Activated T-helper 2 cell treated with anti-CD3 and anti-CD28 coated beads, Interferon-gamma antibody, Interleukin-2, Interleukin-4, amounts not matched to agents 10 μg/mL and 5 μg/mL and 100 μg/mL, durations not matched to agents 14 hours and 24 hours and 36 hours (primary cell): ENCODE measurements around the gene PCSK1N. TPM values are rescaled to one million over a fixed set of nuclear protein-coding genes. Genes with fewer than 3 reads are reported as not detected.

Experiments used
- DNase-seq: peaks from one replicate; pipeline ENCODE4 v3.0.0; 2021; ENCODE audit warnings: low spot score
- H3K27ac Mint-ChIP-seq: one replicate; pipeline ENCODE4 v1.8.0; 2021; ENCODE audit warnings: mixed read lengths
- H3K27me3 Mint-ChIP-seq: one replicate; pipeline ENCODE4 v1.8.0; 2021; ENCODE audit warnings: low read depth, mixed read lengths
- H3K36me3 Mint-ChIP-seq: one replicate; pipeline ENCODE4 v1.8.0; 2021; ENCODE audit warnings: low read depth, mixed read lengths
- H3K4me1 Mint-ChIP-seq: one replicate; pipeline ENCODE4 v1.8.0; 2021; ENCODE audit warnings: low read depth, mixed read lengths
- H3K4me3 Mint-ChIP-seq: one replicate; pipeline ENCODE4 v1.8.0; 2021; ENCODE audit warnings: low read depth, mild to moderate bottlenecking, moderate library complexity, mixed read lengths
- H3K9me3 Mint-ChIP-seq: one replicate; pipeline ENCODE4 v1.8.0; 2021; ENCODE audit warnings: mixed read lengths
- intact Hi-C: fragments of 100-400 bp; cut with micrococcal nuclease; formaldehyde crosslinking; loops from one replicate; pipeline ENCODE4 v1.15.1; 2023
- total RNA-seq: library from RNA; stranded (reverse); gene quantifications from 2 replicates; pipeline ENCODE4 v1.2.3, GENCODE V29; 2022

Gene PCSK1N
- total RNA-seq, 1 donor from 2014 or later, result 0.23 TPM

- H3K4me3 Mint-ChIP-seq, result no peak overlapping the region
- peaks cover 14% of the 10 kb centered on the region for H3K4me1 Mint-ChIP-seq
- DNase-seq, result no peak
- intact Hi-C loops, result no loop called here
- peaks cover 6% of the 10 kb centered on the region for H3K27me3 Mint-ChIP-seq
- no peaks in the 10 kb centered on the region for H3K36me3 Mint-ChIP-seq
- H3K9me3 Mint-ChIP-seq, result no peaks in the 10 kb centered on the region
- no peak overlapping the region for H3K27ac Mint-ChIP-seq
These were observed 43.2 kb downstream of the PCSK1N start for GRCh38 chrX:48792219-48792618.

- peaks cover 14% of the 10 kb centered on the region for H3K4me1 Mint-ChIP-seq
- intact Hi-C loops, result no loop called here
- H3K27ac Mint-ChIP-seq, result no peak overlapping the region
- H3K9me3 Mint-ChIP-seq, result no peaks in the 10 kb centered on the region
- no peak overlapping the region for H3K4me3 Mint-ChIP-seq
- no peaks in the 10 kb centered on the region for H3K36me3 Mint-ChIP-seq
- H3K27me3 Mint-ChIP-seq, result peaks cover 11% of the 10 kb centered on the region
- DNase-seq, result no peak
These were observed 44.2 kb downstream of the PCSK1N start for GRCh38 chrX:48791063-48791820.

- H3K27me3 Mint-ChIP-seq, result peaks cover 11% of the 10 kb centered on the region
- peaks cover 14% of the 10 kb centered on the region for H3K4me1 Mint-ChIP-seq
- H3K9me3 Mint-ChIP-seq, result no peaks in the 10 kb centered on the region
- H3K27ac Mint-ChIP-seq, result no peak overlapping the region
- intact Hi-C loops, result no loop called here
- H3K4me3 Mint-ChIP-seq, result no peak overlapping the region
- no peaks in the 10 kb centered on the region for H3K36me3 Mint-ChIP-seq
- no peak for DNase-seq
These were observed 44.9 kb downstream of the PCSK1N start for GRCh38 chrX:48790477-48790876.

- H3K4me1 Mint-ChIP-seq, result peaks cover 14% of the 10 kb centered on the region
- H3K27me3 Mint-ChIP-seq, result peaks cover 11% of the 10 kb centered on the region
- H3K4me3 Mint-ChIP-seq, result no peak overlapping the region
- intact Hi-C loops, result no loop called here
- no peaks in the 10 kb centered on the region for H3K36me3 Mint-ChIP-seq
- no peak for DNase-seq
- H3K9me3 Mint-ChIP-seq, result no peaks in the 10 kb centered on the region
- peak overlapping the region; percentile 42 for H3K27ac Mint-ChIP-seq
These were observed 45.8 kb downstream of the PCSK1N start for GRCh38 chrX:48789366-48790220.

GRCh38 chrX:48787505-48788443 is 47.6 kb downstream of the PCSK1N start:
- Mint-ChIP-seq H3K27me3 (peaks cover 11% of the 10 kb centered on the region), H3K9me3 (no peaks in the 10 kb centered on the region), H3K4me3 (no peak overlapping the region), H3K4me1 (peaks cover 14% of the 10 kb centered on the region), H3K27ac (no peak overlapping the region), H3K36me3 (no peaks in the 10 kb centered on the region)
- DNase-seq, result no peak
- intact Hi-C loops, result no loop called here

- intact Hi-C loops, result no loop called here
- Mint-ChIP-seq H3K27ac (no peak overlapping the region), H3K36me3 (no peaks in the 10 kb centered on the region), H3K4me1 (peaks cover 14% of the 10 kb centered on the region), H3K27me3 (peaks cover 11% of the 10 kb centered on the region), H3K4me3 (no peak overlapping the region), H3K9me3 (no peaks in the 10 kb centered on the region)
- no peak for DNase-seq
These were observed 48.4 kb downstream of the PCSK1N start for GRCh38 chrX:48786825-48787504.

GRCh38 chrX:48786341-48786800 is 49.0 kb downstream of the PCSK1N start, which contains the start of gene GATA1:
GATA1 (plus strand) TSS chrX:48786590; CDS start chrX:48791110, 4,520 bp downstream.
- H3K9me3 Mint-ChIP-seq, result no peaks in the 10 kb centered on the region
- H3K36me3 Mint-ChIP-seq, result no peaks in the 10 kb centered on the region
- H3K4me1 Mint-ChIP-seq, result peaks cover 14% of the 10 kb centered on the region
- DNase-seq, result no peak
- H3K27ac Mint-ChIP-seq, result no peak within 1 kb of the TSS
- peaks cover 11% of the 10 kb centered on the region for H3K27me3 Mint-ChIP-seq
- intact Hi-C loops, result no loop called here
- H3K4me3 Mint-ChIP-seq, result no peak within 1 kb of the TSS

GRCh38 chrX:48785540-48786214 is 49.7 kb downstream of the PCSK1N start:
- Mint-ChIP-seq H3K36me3 (no peaks in the 10 kb centered on the region), H3K27me3 (peaks cover 11% of the 10 kb centered on the region), H3K27ac (no peak overlapping the region), H3K9me3 (no peaks in the 10 kb centered on the region), H3K4me1 (peaks cover 14% of the 10 kb centered on the region), H3K4me3 (no peak overlapping the region)
- intact Hi-C loops, result no loop called here
- DNase-seq, result no peak

- no peak for DNase-seq
- Mint-ChIP-seq H3K27ac (no peak overlapping the region), H3K4me1 (peaks cover 14% of the 10 kb centered on the region), H3K4me3 (no peak overlapping the region), H3K36me3 (no peaks in the 10 kb centered on the region), H3K9me3 (no peaks in the 10 kb centered on the region), H3K27me3 (peaks cover 11% of the 10 kb centered on the region)
- intact Hi-C loops, result no loop called here
These were observed 50.2 kb downstream of the PCSK1N start for GRCh38 chrX:48785186-48785539.

- Mint-ChIP-seq H3K4me3 (no peak overlapping the region), H3K27ac (no peak overlapping the region), H3K36me3 (no peaks in the 10 kb centered on the region), H3K27me3 (peaks cover 11% of the 10 kb centered on the region), H3K4me1 (peaks cover 12% of the 10 kb centered on the region), H3K9me3 (no peaks in the 10 kb centered on the region)
- intact Hi-C loops, result no loop called here
- DNase-seq, result no peak
These were observed 50.7 kb downstream of the PCSK1N start for GRCh38 chrX:48784726-48785125.

- Mint-ChIP-seq H3K36me3 (no peaks in the 10 kb centered on the region), H3K27ac (no peak overlapping the region), H3K4me3 (no peak overlapping the region), H3K9me3 (no peaks in the 10 kb centered on the region), H3K4me1 (no peaks in the 10 kb centered on the region), H3K27me3 (peaks cover 15% of the 10 kb centered on the region)
- intact Hi-C loops, result no loop called here
- no peak for DNase-seq
These were observed 52.6 kb downstream of the PCSK1N start for GRCh38 chrX:48782795-48783194.
